Right lobe of liver (tissue), 6 donors: ENCODE results near the gene KIF4B. TPM values are rescaled to one million over a fixed set of nuclear protein-coding genes. Genes with fewer than 3 reads are reported as not detected.
A peak's percentile ranks its signal among the peaks of the same experiment; 100 is the strongest.
"Not testable (repeated sequence)": the region's sequence is repeated elsewhere in the genome, so short reads cannot be mapped to it uniquely, and the experiment has no call there.

Experiments used
- ATAC-seq, 4 donors: fragments of 200-7000 bp; cut with Tn5 transposase; one replicate each; pipeline ENCODE4 v1.9.1; 2020; ENCODE audit warnings: mild to moderate bottlenecking in 4 of 4, moderate library complexity in 4 of 4
- DNase-seq, 3 donors: peaks; one replicate each; pipeline ENCODE4 v3.0.0-alpha.2; 2020
- H3K27ac ChIP-seq, 3 donors: fragments of 200-600 bp; one replicate each; pipeline ENCODE4 v1.8.0; 2022
- H3K27me3 ChIP-seq, 2 donors: fragments of 200-600 bp; one replicate each; pipeline ENCODE4 v1.8.0; 2022
- H3K36me3 ChIP-seq, 4 donors: fragments of 200-600 bp; sonication (generic) in 1 of 4; one replicate each; pipeline versions ENCODE4 v1.5.1 to v1.8.0; 2017 to 2022; ENCODE audit warnings: control low read depth in 1 of 4
- H3K4me1 ChIP-seq, 4 donors: fragments of 200-600 bp; sonication (generic) in 1 of 4; one replicate each; pipeline versions ENCODE4 v1.5.1 to v1.8.0; 2017 to 2022; ENCODE audit warnings: control low read depth in 1 of 4
- H3K4me3 ChIP-seq, 3 donors: fragments of 200-600 bp; one replicate each; pipeline ENCODE4 v1.8.0; 2022
- H3K9me3 ChIP-seq, 4 donors: fragments of 200-600 bp; sonication (generic) in 1 of 4; one replicate each; pipeline versions ENCODE4 v1.5.1 to v1.8.0; 2017 to 2022; ENCODE audit warnings: control low read depth in 1 of 4
- POLR2A ChIP-seq: fragments of 450-650 bp; IDR thresholded peaks from one replicate; pipeline ENCODE4 v1.6.1; 2017; ENCODE audit warnings: antibody characterized with exemption, mild to moderate bottlenecking
- WGBS: methylation state at CpG from one replicate; pipeline ENCODE4 v1.1.6; 2018; ENCODE audit warnings: low coverage, low lambda C conversion rate; ENCODE audit not compliant: insufficient coverage; ENCODE audit errors: missing lambda C conversion rate; 5-methylcytosine and 5-hydroxymethylcytosine counted together
- intact Hi-C, 2 donors: fragments of 100-400 bp; cut with DNase I; formaldehyde crosslinking; loops; one replicate each; pipeline versions ENCODE4 v1.11.2 to v1.14.1; 2022
- total RNA-seq, 6 experiments: library from RNA; depleted of rRNA in 2 of 6; stranded (reverse); fragments of >200 nt in 2 of 6; fragmentation: NEBNext Ultra II Directional in 3 of 6; extraction: Animal tissue kit (Norgen Biotek cat#: 25700) in 3 of 6; gene quantifications; one replicate each; pipeline versions ENCODE4 v1.1.0 to v1.2.4, GENCODE V29; 2016 to 2023
- TF ChIP-seq, protein P1 (sequence below), 4 donors: fragments of 200-600 bp in 3 of 4; fragments of 450-650 bp in 1 of 4; IDR thresholded peaks; one replicate each; pipeline versions ENCODE4 v1.5.1 to v1.8.0; 2016 to 2022; ENCODE audit warnings: antibody characterized with exemption in 4 of 4, mild to moderate bottlenecking in 2 of 4
- donor health status: DM: no; HTN: yes; CAD: no.
- donor health status: DM: no; HTN: no; CAD: no.
- donor health status: DM: no; HTN: no; CAD: no.
- donor health status: DM: no; HTN: yes; CAD: no.
- donor health status: DM: no; HTN: yes; CAD: no.

The KIF4B gene
- total RNA-seq, 6 experiments from 2014 or later: not detected

DNA sequence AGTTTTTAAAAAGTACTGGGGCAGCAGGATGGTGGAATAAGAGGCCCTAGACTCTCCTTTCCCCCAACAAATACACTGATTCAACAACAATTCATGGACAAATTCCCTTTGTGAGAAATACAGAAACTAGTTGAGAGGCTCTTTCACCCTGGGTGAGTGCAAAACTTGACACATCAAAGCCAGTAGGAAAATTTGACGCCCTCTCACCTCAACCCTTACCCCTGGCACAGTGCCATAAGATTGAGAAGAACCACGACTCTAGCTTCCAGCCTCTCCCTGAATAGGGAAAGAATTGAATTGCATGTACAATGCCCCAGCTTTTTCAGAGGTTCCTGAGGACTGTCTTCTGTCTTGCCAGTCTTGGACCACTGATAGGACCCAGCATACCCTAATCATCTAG lies 12.3 kb downstream of the KIF4B start:
- Histone ChIP-seq H3K4me3 (no peak overlapping the region), H3K4me1 (no peaks in the 10 kb centered on the region), H3K9me3 (no peaks in the 10 kb centered on the region), H3K36me3 (no peaks in the 10 kb centered on the region), H3K27me3 (no peaks in the 10 kb centered on the region), H3K27ac (no peak overlapping the region)
- TF ChIP-seq, protein P1, sequence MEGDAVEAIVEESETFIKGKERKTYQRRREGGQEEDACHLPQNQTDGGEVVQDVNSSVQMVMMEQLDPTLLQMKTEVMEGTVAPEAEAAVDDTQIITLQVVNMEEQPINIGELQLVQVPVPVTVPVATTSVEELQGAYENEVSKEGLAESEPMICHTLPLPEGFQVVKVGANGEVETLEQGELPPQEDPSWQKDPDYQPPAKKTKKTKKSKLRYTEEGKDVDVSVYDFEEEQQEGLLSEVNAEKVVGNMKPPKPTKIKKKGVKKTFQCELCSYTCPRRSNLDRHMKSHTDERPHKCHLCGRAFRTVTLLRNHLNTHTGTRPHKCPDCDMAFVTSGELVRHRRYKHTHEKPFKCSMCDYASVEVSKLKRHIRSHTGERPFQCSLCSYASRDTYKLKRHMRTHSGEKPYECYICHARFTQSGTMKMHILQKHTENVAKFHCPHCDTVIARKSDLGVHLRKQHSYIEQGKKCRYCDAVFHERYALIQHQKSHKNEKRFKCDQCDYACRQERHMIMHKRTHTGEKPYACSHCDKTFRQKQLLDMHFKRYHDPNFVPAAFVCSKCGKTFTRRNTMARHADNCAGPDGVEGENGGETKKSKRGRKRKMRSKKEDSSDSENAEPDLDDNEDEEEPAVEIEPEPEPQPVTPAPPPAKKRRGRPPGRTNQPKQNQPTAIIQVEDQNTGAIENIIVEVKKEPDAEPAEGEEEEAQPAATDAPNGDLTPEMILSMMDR (IDR thresholded peaks at IDR 0.05): no peak
- TF ChIP-seq POLR2A: no peak
- ATAC-seq (no peak), DNase-seq (no peak)
- WGBS: 14% methylated on average over 1 of the region's 2 CpGs
- intact Hi-C loops: no loop called here

DNA sequence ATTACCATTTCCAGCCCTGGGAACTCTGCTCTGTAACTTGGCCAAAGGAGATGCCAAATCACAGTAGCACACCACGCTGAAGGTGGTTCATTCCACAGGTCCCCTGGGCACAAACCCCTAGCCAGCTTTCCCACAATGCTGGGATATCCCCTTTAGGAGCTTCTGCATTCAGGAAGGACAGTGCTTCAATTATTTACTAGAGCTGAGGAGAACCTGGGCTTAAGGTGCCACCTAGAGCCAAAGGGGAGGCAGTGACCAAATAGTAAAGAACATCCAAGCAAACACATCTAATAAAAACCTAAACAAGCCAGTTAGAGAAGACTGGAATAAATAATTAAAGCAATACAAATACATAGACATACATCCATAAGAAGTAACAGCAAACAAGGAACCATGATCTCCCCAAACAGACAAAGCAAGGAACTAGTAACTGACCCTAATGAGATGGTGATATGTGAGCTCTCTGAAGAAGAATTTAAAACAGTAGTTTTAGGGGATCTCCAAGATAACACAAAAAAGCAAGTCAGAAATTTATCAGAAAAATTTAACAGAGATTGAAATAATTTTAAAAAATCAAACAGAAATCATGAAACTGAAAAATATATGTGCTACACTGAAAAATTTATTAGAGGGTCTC lies 14.6 kb downstream of the KIF4B start:
- TF ChIP-seq, protein P1 (IDR thresholded peaks at IDR 0.05): peak in 2 of 4 donors; percentile 10 to 26
- TF ChIP-seq POLR2A: no peak
- 29% methylated on average over 1 of the region's 1 CpG for WGBS
- no peak for DNase-seq
- Histone ChIP-seq H3K4me3 (no peak overlapping the region), H3K9me3 (no peaks in the 10 kb centered on the region), H3K36me3 (no peaks in the 10 kb centered on the region), H3K27ac (no peak overlapping the region), H3K4me1 (no peaks in the 10 kb centered on the region), H3K27me3 (no peaks in the 10 kb centered on the region)
- ATAC-seq: peak; percentile 22 to 51 (median 34)
- intact Hi-C loops: no loop called here

DNA sequence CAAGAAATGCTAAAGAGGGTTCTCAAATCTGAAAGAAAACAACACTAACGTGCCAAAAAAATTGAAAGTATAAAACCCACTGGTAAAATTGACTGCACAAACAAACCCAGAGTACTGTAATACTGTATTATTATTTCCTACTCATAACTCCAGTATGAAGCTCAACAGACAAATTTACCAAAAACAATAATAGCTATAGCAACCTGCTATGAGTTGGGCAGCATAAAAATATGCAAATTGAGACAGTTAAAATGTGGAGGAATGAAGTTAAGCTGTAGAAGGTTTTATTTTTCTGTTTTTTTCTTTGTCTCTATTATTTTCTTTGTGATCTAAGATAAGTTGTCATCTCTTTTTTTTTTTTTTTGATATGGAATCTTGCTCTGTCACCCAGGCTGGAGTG lies 15.7 kb downstream of the KIF4B start:
- Histone ChIP-seq H3K27ac (no peak overlapping the region), H3K9me3 (no peaks in the 10 kb centered on the region), H3K4me3 (no peak overlapping the region), H3K27me3 (no peaks in the 10 kb centered on the region), H3K4me1 (no peaks in the 10 kb centered on the region), H3K36me3 (no peaks in the 10 kb centered on the region)
- 53% methylated on average over 1 of the region's 1 CpG for WGBS
- no peak for ATAC-seq
- TF ChIP-seq, protein P1 (IDR thresholded peaks at IDR 0.05): no peak
- TF ChIP-seq POLR2A: no peak
- intact Hi-C loops: no loop called here
- DNase-seq: no peak

DNA sequence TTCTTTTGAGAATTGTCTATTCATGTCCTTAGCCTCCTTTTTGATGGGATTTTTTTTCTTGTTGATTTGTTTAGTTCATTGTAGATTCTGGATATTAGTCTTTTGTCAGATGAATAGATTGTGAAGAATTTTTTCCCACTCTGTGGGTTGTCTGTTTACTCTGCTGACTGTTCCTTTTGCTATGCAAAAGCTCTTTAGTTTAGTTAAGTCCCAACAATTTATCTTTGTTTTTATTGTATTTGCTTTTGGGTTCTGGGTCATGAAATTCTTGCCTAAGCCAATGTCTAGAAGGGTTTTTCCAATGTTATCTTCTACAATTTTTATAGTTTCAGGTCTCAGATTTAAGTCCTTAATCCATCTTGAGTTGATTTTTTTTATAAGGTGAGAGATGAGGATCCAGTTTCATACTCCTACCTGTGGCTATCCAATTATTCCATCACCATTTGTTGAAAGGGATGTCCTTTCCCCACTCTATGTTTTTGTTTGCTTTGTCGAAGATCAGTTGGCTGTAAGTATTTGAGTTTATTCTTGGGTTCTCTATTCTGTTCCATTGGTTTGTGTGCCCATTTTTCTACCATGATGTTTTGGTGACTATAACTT lies 20.7 kb downstream of the KIF4B start:
- H3K27me3 ChIP-seq, ATAC-seq, H3K27ac ChIP-seq, H3K9me3 ChIP-seq, intact Hi-C loops, H3K36me3 ChIP-seq, DNase-seq, H3K4me3 ChIP-seq, H3K4me1 ChIP-seq: not testable (repeated sequence)
- 63% methylated on average over 1 of the region's 1 CpG for WGBS

DNA sequence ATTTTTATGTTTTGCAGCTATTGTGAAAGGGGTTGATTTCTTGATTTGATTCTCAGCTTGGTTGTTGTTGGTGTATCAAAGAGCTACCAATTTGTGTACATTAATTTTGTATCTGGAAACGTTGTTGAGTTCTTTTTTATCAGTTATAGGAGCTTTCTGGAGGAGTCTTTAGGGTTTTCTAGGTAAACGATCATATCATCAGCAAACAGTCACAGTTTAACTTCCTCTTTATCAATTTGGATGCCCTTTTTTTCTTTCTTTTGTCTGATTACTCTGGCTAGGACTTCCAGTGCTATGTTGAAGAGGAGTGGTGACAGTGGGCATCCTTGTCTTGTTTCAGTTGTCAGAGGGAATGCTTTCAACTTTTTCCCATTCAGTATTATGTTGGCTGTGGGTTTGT lies 21.5 kb downstream of the KIF4B start:
- H3K27me3 ChIP-seq, H3K27ac ChIP-seq, H3K9me3 ChIP-seq, H3K4me3 ChIP-seq, H3K36me3 ChIP-seq, DNase-seq, H3K4me1 ChIP-seq, intact Hi-C loops, ATAC-seq: not testable (repeated sequence)
- WGBS: 17% methylated on average over 2 of the region's 2 CpGs
